Neural crest cell (in vitro differentiated cells): ENCODE measurements around the gene ABCA8. TPM values are rescaled to one million over a fixed set of nuclear protein-coding genes. Genes with fewer than 3 reads are reported as not detected.

Experiments used
- DNase-seq: peaks from one replicate; pipeline ENCODE4 v3.0.0; 2021; ENCODE audit warnings: low read depth, mixed read lengths, low spot score
- H3K27ac Mint-ChIP-seq: one replicate; pipeline ENCODE4 v1.8.0; 2021; ENCODE audit warnings: mild to moderate bottlenecking, mixed read lengths; ENCODE audit not compliant: unreplicated experiment
- H3K27me3 Mint-ChIP-seq: 2 replicates; pipeline ENCODE4 v1.8.0; 2021; ENCODE audit warnings: low read depth, mild to moderate bottlenecking, mixed read lengths
- H3K36me3 Mint-ChIP-seq: 2 replicates; pipeline ENCODE4 v1.8.0; 2021; ENCODE audit warnings: low read depth, mild to moderate bottlenecking, mixed read lengths
- H3K4me1 Mint-ChIP-seq: 2 replicates; pipeline ENCODE4 v1.8.0; 2021; ENCODE audit warnings: mixed read lengths
- H3K4me3 Mint-ChIP-seq: one replicate; pipeline ENCODE4 v1.8.0; 2021; ENCODE audit warnings: mild to moderate bottlenecking, mixed read lengths
- H3K9me3 Mint-ChIP-seq: 2 replicates; pipeline ENCODE4 v1.8.0; 2021; ENCODE audit warnings: mixed read lengths
- total RNA-seq: library from RNA; stranded (reverse); gene quantifications from 2 replicates; pipeline ENCODE4 v1.2.1, GENCODE V29; 2021
- TF ChIP-seq, protein P1 (sequence below): fragments of 200-600 bp; sonication (generic); conservative IDR thresholded peaks from 2 replicates; pipeline ENCODE4 v1.5.0; 2021; ENCODE audit warnings: antibody characterized with exemption, mild to moderate bottlenecking

Gene ABCA8
- total RNA-seq, 1 donor from 2014 or later: 12.1 TPM

DNA sequence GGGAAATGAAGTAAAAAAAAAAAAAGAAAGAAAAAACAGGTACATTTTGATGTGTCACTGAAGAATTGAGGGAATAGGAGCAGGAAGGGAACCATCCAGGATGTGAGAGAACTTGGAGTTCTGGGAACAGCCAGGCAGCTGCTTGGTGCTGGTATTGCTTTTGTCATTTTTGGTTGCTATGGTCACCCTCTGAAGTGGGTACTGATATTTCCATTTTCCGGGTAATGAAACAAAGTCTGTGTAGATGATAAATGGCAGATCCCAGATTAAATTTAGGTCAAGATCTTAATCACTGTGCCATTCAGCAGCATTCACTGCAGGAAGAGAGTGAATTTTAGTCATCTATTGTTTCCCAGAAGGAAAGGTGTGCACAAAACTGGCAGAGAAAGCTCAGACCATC is 93.6 kb downstream of the ABCA8 start:
- no peak for DNase-seq
- Mint-ChIP-seq H3K4me1 (peaks cover 7% of the 10 kb centered on the region), H3K9me3 (peaks cover 19% of the 10 kb centered on the region), H3K36me3 (peaks cover 19% of the 10 kb centered on the region), H3K27me3 (no peaks in the 10 kb centered on the region), H3K4me3 (no peak overlapping the region), H3K27ac (no peak overlapping the region)
- TF ChIP-seq, protein P1, sequence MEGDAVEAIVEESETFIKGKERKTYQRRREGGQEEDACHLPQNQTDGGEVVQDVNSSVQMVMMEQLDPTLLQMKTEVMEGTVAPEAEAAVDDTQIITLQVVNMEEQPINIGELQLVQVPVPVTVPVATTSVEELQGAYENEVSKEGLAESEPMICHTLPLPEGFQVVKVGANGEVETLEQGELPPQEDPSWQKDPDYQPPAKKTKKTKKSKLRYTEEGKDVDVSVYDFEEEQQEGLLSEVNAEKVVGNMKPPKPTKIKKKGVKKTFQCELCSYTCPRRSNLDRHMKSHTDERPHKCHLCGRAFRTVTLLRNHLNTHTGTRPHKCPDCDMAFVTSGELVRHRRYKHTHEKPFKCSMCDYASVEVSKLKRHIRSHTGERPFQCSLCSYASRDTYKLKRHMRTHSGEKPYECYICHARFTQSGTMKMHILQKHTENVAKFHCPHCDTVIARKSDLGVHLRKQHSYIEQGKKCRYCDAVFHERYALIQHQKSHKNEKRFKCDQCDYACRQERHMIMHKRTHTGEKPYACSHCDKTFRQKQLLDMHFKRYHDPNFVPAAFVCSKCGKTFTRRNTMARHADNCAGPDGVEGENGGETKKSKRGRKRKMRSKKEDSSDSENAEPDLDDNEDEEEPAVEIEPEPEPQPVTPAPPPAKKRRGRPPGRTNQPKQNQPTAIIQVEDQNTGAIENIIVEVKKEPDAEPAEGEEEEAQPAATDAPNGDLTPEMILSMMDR: no peak

GRCh38 chr17:68860941-68861340 is 94.3 kb downstream of the ABCA8 start:
- Mint-ChIP-seq H3K27me3 (no peaks in the 10 kb centered on the region), H3K36me3 (peaks cover 19% of the 10 kb centered on the region), H3K9me3 (peaks cover 19% of the 10 kb centered on the region), H3K4me3 (no peak overlapping the region), H3K4me1 (peaks cover 7% of the 10 kb centered on the region), H3K27ac (no peak overlapping the region)
- TF ChIP-seq, protein P1: no peak
- no peak for DNase-seq

GRCh38 chr17:68854452-68854851 is 100.7 kb downstream of the ABCA8 start:
- Mint-ChIP-seq H3K9me3 (peaks cover 15% of the 10 kb centered on the region), H3K4me3 (no peak overlapping the region)
- TF ChIP-seq, protein P1: no peak

GRCh38 chr17:68853439-68853838 is 101.8 kb downstream of the ABCA8 start:
- TF ChIP-seq, protein P1: no peak
- peaks cover 16% of the 10 kb centered on the region for H3K9me3 Mint-ChIP-seq
- H3K36me3 Mint-ChIP-seq: peaks cover 6% of the 10 kb centered on the region
- H3K4me3 Mint-ChIP-seq: no peak overlapping the region
- no peak overlapping the region for H3K27ac Mint-ChIP-seq
- no peak for DNase-seq
- no peaks in the 10 kb centered on the region for H3K27me3 Mint-ChIP-seq
- peaks cover 3% of the 10 kb centered on the region for H3K4me1 Mint-ChIP-seq

More at GRCh38 chr17:68854452-68854851, 100.7 kb downstream of the ABCA8 start:
- H3K36me3 Mint-ChIP-seq: peaks cover 11% of the 10 kb centered on the region
- no peak overlapping the region for H3K27ac Mint-ChIP-seq
- peaks cover 3% of the 10 kb centered on the region for H3K4me1 Mint-ChIP-seq
- no peaks in the 10 kb centered on the region for H3K27me3 Mint-ChIP-seq
- DNase-seq: no peak

DNA sequence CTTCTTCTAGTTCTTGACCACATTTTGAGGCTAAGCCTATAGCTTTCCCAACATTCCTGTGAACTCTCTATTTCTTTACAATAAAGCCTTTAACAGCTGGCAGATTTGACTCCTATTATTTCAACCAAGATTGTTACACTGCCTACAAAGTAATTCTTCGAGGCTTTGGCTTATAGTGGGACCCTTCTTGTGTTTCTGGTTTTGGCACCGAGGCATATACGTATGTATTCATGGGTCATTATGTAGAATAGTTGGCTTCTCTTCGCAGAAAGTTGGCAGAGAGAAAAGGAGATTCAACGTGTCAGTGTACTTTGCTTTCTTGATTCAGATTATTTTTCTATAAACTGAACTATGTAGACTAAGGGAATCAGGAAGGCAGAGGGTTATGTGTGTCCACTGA is 102.2 kb downstream of the ABCA8 start:
- Mint-ChIP-seq H3K27ac (no peak overlapping the region), H3K4me3 (no peak overlapping the region), H3K36me3 (peaks cover 6% of the 10 kb centered on the region), H3K4me1 (peaks cover 3% of the 10 kb centered on the region), H3K9me3 (peaks cover 16% of the 10 kb centered on the region), H3K27me3 (no peaks in the 10 kb centered on the region)
- DNase-seq: no peak
- TF ChIP-seq, protein P1: no peak

DNA sequence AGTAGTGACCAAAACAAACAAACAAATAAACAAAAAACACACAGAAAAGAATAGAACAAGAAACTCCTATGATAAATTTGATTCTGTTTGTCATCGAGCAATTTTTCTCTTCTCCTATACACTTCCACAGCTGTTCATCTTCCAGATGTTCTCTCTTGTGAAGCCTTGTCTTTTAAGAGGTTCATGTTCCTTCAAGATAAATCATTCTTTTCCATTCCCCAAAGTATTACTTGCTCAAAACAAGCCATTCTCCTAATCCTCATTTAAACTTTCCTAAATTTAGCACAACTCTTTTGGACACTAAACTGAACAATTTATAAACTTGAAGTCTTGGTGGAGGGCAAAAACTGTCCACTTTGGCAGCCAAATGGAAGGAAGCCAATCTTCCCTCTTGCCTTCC is 103.3 kb downstream of the ABCA8 start:
- no peaks in the 10 kb centered on the region for H3K36me3 Mint-ChIP-seq
- no peak for DNase-seq
- no peaks in the 10 kb centered on the region for H3K27me3 Mint-ChIP-seq
- H3K27ac Mint-ChIP-seq: no peak overlapping the region
- no peak overlapping the region for H3K4me3 Mint-ChIP-seq
- peaks cover 13% of the 10 kb centered on the region for H3K9me3 Mint-ChIP-seq
- H3K4me1 Mint-ChIP-seq: peaks cover 3% of the 10 kb centered on the region
- TF ChIP-seq, protein P1: no peak
